ENCODE measurements around the gene NFKBIB. TPM values are rescaled to one million over a fixed set of nuclear protein-coding genes. Genes with fewer than 3 reads are reported as not detected.
A peak's percentile ranks its signal among the peaks of the same experiment; 100 is the strongest.

The NFKBIB gene
- total RNA-seq, 1 experiment from 2014 or later, result 39.8 TPM

DNA sequence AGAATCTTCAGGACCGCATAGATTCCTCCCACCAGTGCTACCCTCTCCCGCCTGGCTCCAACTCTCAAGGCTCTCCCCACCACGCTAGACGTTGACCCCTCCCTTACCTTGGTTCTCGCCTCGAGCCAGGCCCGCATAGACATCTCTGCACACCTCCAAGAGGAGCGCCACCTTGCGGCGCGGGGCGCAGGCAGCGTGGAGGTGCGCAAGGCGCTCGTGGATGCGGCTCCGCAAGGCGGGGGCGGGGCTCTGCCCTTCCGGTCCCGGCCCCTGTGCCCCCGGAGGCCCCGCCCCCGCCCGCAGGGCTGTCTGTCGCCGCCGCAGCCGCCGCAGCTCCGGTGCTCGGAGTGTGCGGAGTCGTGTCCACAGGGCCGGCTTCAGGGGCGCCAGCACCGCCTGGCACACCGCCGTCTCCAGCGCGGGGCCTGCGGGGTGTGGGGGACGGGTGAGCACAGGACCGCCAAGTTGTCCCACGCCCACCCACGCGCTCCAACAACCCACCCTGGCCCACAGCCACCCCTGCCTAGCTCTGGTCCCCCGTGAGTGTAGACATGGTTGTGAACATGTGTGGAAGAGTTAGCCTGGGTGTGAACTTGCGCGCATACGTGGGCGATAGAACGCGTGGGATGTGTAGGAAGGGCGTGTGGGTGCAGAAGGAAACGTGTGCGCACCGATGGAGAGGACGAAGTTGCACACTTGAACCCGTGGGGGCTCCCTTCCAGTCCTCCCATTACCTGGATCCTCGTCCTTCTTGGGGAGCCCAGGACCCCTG is 29.7 kb upstream of the NFKBIB start (continued):
- TF ChIP-seq, protein P1, sequence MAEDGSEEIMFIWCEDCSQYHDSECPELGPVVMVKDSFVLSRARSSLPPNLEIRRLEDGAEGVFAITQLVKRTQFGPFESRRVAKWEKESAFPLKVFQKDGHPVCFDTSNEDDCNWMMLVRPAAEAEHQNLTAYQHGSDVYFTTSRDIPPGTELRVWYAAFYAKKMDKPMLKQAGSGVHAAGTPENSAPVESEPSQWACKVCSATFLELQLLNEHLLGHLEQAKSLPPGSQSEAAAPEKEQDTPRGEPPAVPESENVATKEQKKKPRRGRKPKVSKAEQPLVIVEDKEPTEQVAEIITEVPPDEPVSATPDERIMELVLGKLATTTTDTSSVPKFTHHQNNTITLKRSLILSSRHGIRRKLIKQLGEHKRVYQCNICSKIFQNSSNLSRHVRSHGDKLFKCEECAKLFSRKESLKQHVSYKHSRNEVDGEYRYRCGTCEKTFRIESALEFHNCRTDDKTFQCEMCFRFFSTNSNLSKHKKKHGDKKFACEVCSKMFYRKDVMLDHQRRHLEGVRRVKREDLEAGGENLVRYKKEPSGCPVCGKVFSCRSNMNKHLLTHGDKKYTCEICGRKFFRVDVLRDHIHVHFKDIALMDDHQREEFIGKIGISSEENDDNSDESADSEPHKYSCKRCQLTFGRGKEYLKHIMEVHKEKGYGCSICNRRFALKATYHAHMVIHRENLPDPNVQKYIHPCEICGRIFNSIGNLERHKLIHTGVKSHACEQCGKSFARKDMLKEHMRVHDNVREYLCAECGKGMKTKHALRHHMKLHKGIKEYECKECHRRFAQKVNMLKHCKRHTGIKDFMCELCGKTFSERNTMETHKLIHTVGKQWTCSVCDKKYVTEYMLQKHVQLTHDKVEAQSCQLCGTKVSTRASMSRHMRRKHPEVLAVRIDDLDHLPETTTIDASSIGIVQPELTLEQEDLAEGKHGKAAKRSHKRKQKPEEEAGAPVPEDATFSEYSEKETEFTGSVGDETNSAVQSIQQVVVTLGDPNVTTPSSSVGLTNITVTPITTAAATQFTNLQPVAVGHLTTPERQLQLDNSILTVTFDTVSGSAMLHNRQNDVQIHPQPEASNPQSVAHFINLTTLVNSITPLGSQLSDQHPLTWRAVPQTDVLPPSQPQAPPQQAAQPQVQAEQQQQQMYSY (CRISPR knock-in tag; IDR thresholded peaks at IDR 0.05), result peak; percentile 28; the same call in 1 of the 2 replicates
- TF ChIP-seq, protein P2, sequence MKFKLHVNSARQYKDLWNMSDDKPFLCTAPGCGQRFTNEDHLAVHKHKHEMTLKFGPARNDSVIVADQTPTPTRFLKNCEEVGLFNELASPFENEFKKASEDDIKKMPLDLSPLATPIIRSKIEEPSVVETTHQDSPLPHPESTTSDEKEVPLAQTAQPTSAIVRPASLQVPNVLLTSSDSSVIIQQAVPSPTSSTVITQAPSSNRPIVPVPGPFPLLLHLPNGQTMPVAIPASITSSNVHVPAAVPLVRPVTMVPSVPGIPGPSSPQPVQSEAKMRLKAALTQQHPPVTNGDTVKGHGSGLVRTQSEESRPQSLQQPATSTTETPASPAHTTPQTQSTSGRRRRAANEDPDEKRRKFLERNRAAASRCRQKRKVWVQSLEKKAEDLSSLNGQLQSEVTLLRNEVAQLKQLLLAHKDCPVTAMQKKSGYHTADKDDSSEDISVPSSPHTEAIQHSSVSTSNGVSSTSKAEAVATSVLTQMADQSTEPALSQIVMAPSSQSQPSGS (CRISPR knock-in tag; IDR thresholded peaks at IDR 0.05; ENCODE audit: borderline replicate concordance, low read depth), result no peak
- TF ChIP-seq ZNF232 (CRISPR knock-in tag; IDR thresholded peaks at IDR 0.05) (no peak), ZBTB21 (CRISPR knock-in tag; IDR thresholded peaks at IDR 0.05; ENCODE audit: borderline replicate concordance) (peak; percentile 65; the same call in 1 of the 2 replicates), NFE2L1 (CRISPR knock-in tag; IDR thresholded peaks at IDR 0.05) (0 out of 2 replicates have a peak, but pooled peaks have one; percentile 49), EMX1 (CRISPR knock-in tag; IDR thresholded peaks at IDR 0.05) (no peak), HMGA2 (CRISPR knock-in tag; IDR thresholded peaks at IDR 0.05) (no peak), SP1 (CRISPR knock-in tag; conservative IDR thresholded peaks at IDR 0.05) (peak; percentile 78; the same call in 1 of the 2 replicates)
- TF ChIP-seq, protein P3, sequence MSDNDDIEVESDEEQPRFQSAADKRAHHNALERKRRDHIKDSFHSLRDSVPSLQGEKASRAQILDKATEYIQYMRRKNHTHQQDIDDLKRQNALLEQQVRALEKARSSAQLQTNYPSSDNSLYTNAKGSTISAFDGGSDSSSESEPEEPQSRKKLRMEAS (CRISPR knock-in tag; IDR thresholded peaks at IDR 0.05), result peak; percentile 66
- TF ChIP-seq, protein P4, sequence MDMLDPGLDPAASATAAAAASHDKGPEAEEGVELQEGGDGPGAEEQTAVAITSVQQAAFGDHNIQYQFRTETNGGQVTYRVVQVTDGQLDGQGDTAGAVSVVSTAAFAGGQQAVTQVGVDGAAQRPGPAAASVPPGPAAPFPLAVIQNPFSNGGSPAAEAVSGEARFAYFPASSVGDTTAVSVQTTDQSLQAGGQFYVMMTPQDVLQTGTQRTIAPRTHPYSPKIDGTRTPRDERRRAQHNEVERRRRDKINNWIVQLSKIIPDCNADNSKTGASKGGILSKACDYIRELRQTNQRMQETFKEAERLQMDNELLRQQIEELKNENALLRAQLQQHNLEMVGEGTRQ (CRISPR knock-in tag; IDR thresholded peaks at IDR 0.05), result no peak; the same call in 1 of the 2 replicates
- TF ChIP-seq, protein P5, sequence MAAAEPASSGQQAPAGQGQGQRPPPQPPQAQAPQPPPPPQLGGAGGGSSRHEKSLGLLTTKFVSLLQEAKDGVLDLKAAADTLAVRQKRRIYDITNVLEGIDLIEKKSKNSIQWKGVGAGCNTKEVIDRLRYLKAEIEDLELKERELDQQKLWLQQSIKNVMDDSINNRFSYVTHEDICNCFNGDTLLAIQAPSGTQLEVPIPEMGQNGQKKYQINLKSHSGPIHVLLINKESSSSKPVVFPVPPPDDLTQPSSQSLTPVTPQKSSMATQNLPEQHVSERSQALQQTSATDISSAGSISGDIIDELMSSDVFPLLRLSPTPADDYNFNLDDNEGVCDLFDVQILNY (CRISPR knock-in tag; IDR thresholded peaks at IDR 0.05), result no peak
- TF ChIP-seq, protein P6, sequence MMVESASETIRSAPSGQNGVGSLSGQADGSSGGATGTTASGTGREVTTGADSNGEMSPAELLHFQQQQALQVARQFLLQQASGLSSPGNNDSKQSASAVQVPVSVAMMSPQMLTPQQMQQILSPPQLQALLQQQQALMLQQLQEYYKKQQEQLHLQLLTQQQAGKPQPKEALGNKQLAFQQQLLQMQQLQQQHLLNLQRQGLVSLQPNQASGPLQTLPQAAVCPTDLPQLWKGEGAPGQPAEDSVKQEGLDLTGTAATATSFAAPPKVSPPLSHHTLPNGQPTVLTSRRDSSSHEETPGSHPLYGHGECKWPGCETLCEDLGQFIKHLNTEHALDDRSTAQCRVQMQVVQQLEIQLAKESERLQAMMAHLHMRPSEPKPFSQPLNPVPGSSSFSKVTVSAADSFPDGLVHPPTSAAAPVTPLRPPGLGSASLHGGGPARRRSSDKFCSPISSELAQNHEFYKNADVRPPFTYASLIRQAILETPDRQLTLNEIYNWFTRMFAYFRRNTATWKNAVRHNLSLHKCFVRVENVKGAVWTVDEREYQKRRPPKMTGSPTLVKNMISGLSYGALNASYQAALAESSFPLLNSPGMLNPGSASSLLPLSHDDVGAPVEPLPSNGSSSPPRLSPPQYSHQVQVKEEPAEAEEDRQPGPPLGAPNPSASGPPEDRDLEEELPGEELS (CRISPR knock-in tag; IDR thresholded peaks at IDR 0.05), result peak; percentile 79; the same call in 1 of the 2 replicates
- TF ChIP-seq, protein P7, sequence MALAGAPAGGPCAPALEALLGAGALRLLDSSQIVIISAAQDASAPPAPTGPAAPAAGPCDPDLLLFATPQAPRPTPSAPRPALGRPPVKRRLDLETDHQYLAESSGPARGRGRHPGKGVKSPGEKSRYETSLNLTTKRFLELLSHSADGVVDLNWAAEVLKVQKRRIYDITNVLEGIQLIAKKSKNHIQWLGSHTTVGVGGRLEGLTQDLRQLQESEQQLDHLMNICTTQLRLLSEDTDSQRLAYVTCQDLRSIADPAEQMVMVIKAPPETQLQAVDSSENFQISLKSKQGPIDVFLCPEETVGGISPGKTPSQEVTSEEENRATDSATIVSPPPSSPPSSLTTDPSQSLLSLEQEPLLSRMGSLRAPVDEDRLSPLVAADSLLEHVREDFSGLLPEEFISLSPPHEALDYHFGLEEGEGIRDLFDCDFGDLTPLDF (CRISPR knock-in tag; IDR thresholded peaks at IDR 0.05), result no peak
- TF ChIP-seq, protein P8, sequence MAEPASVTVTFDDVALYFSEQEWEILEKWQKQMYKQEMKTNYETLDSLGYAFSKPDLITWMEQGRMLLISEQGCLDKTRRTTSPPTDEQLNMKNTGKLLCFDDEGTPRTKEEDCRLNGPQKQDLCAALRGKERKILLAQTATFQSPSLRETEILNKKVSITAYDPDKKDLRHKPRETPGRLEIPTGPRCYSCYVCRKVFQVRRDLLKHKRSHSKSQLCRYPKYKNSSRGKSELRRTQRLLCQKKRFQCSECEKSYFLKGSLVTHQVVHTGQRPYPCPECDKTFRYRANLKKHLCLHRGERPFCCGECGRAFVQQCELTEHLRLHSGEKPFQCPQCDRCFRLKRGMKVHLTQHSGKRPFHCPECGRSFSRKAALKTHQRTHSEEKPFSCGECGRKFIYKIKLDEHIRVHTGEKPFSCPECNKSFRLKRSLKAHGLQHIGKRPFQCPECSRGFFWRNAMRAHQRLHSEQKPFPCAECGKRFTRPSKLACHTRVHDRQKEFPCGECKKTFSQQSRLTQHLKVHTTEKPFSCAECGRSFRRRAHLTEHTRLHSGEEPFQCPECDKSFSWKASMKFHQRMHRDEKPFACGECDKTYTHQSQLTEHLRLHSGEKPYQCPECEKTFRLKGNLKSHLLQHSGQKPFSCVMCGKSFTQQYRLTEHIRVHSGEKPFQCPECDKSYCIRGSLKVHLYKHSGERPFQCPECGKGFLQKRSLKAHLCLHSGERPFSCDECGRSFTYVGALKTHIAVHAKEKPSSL (CRISPR knock-in tag; conservative IDR thresholded peaks at IDR 0.05), result no peak
- TF ChIP-seq, protein P9, sequence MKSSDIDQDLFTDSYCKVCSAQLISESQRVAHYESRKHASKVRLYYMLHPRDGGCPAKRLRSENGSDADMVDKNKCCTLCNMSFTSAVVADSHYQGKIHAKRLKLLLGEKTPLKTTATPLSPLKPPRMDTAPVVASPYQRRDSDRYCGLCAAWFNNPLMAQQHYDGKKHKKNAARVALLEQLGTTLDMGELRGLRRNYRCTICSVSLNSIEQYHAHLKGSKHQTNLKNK (CRISPR knock-in tag; IDR thresholded peaks at IDR 0.05), result no peak
- TF ChIP-seq, protein P10, sequence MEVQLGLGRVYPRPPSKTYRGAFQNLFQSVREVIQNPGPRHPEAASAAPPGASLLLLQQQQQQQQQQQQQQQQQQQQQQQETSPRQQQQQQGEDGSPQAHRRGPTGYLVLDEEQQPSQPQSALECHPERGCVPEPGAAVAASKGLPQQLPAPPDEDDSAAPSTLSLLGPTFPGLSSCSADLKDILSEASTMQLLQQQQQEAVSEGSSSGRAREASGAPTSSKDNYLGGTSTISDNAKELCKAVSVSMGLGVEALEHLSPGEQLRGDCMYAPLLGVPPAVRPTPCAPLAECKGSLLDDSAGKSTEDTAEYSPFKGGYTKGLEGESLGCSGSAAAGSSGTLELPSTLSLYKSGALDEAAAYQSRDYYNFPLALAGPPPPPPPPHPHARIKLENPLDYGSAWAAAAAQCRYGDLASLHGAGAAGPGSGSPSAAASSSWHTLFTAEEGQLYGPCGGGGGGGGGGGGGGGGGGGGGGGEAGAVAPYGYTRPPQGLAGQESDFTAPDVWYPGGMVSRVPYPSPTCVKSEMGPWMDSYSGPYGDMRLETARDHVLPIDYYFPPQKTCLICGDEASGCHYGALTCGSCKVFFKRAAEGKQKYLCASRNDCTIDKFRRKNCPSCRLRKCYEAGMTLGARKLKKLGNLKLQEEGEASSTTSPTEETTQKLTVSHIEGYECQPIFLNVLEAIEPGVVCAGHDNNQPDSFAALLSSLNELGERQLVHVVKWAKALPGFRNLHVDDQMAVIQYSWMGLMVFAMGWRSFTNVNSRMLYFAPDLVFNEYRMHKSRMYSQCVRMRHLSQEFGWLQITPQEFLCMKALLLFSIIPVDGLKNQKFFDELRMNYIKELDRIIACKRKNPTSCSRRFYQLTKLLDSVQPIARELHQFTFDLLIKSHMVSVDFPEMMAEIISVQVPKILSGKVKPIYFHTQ (CRISPR knock-in tag; IDR thresholded peaks at IDR 0.05), result no peak
- TF ChIP-seq, protein P11, sequence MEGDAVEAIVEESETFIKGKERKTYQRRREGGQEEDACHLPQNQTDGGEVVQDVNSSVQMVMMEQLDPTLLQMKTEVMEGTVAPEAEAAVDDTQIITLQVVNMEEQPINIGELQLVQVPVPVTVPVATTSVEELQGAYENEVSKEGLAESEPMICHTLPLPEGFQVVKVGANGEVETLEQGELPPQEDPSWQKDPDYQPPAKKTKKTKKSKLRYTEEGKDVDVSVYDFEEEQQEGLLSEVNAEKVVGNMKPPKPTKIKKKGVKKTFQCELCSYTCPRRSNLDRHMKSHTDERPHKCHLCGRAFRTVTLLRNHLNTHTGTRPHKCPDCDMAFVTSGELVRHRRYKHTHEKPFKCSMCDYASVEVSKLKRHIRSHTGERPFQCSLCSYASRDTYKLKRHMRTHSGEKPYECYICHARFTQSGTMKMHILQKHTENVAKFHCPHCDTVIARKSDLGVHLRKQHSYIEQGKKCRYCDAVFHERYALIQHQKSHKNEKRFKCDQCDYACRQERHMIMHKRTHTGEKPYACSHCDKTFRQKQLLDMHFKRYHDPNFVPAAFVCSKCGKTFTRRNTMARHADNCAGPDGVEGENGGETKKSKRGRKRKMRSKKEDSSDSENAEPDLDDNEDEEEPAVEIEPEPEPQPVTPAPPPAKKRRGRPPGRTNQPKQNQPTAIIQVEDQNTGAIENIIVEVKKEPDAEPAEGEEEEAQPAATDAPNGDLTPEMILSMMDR (IDR thresholded peaks at IDR 0.05), result peak; percentile 50

Data from WTC11 (cell line).